ENCODE measurements around the gene NTRK1. TPM values are rescaled to one million over a fixed set of nuclear protein-coding genes. Genes with fewer than 3 reads are reported as not detected.

Gene NTRK1
- total RNA-seq, 4 donors from 2014 or later: 0.20 to 2.6 (median 0.64) TPM; not detected in 1

DNA sequence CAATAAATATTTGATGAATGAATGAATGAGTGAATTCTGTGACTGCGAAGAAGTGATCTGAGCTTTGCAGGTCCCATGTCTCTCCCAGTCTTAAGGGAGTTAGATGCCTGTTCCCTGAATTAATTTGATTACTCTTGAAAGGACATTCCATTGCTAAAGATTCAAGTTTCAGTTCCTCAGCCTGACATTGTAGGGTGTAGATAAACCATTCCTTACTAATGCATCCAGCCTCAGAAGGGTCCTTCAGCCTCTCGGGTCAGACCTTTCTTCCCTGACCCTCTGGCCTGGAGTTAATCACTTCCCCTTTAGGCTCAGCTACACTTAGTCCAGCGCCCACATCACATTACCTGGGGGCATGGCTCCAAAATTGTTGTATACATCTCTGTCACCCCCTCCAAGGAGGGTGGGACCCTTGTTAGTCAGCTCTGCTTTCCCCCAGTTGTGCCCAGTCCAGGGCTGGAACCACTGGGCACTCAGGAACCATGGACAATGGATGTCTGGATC is 4.3 kb upstream of the NTRK1 start:
- Histone ChIP-seq H3K27ac (no peak overlapping the region), H3K27me3 (peaks cover 50% of the 10 kb centered on the region), H3K9me3 (no peaks in the 10 kb centered on the region), H3K4me1 (peaks cover 14 to 32% (median 25%) of the 10 kb centered on the region in 4 donors), H3K36me3 (no peaks in the 10 kb centered on the region), H3K4me3 (no peak overlapping the region)
- WGBS, 2 donors (ENCODE audit: low coverage in 1 of 2): 76 to 89% methylated on average over 1 to 3 of the region's 3 CpGs
- DNase-seq: no peak
- in situ Hi-C loops (cut with MboI; ENCODE audit: low pct_ligation_motif_present in 1 of 4, low pct_unique_long_range_greater_than_20kb in 1 of 4, low sequenced_read_pairs in 3 of 4) (loop anchor here in 2 of 4 donors (25.0 kb wide), 1 partner anchor 169 kb away; the partner anchor contains the start of gene NES (in 2 of the 2)), intact Hi-C loops (cut with DNase I; ENCODE audit: low total_unique reads) (loop anchor here (10.0 kb wide), 1 partner anchor 162 kb away; no protein-coding TSS in a partner anchor)
- TF ChIP-seq POLR2AphosphoS5 (IDR thresholded peaks at IDR 0.05): no peak
- TF ChIP-seq, protein P1, sequence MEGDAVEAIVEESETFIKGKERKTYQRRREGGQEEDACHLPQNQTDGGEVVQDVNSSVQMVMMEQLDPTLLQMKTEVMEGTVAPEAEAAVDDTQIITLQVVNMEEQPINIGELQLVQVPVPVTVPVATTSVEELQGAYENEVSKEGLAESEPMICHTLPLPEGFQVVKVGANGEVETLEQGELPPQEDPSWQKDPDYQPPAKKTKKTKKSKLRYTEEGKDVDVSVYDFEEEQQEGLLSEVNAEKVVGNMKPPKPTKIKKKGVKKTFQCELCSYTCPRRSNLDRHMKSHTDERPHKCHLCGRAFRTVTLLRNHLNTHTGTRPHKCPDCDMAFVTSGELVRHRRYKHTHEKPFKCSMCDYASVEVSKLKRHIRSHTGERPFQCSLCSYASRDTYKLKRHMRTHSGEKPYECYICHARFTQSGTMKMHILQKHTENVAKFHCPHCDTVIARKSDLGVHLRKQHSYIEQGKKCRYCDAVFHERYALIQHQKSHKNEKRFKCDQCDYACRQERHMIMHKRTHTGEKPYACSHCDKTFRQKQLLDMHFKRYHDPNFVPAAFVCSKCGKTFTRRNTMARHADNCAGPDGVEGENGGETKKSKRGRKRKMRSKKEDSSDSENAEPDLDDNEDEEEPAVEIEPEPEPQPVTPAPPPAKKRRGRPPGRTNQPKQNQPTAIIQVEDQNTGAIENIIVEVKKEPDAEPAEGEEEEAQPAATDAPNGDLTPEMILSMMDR (IDR thresholded peaks at IDR 0.05): no peak
- no peak for TF ChIP-seq POLR2A (IDR thresholded peaks at IDR 0.05)
- no peak for TF ChIP-seq EP300 (IDR thresholded peaks at IDR 0.05; ENCODE audit: low read depth)

DNA sequence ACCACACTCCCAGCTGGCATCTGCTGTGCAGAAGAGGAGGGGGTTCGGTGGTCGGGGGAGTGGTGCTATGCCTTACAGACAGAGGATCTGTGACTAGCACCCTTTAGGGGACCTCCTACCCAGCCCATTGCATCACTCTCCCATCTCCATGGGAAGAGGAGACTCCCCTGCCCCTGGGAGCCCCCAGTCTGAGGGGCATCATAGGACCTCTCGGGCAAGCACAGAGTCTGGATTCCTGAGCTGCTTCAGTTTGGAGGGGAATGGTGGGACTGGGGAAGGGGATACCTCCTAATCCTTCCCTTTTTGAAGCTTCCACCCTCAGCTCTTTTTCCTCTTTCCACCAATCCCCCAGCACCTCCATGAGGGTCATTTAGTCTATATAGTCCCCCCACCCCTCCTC is 3.1 kb upstream of the NTRK1 start:
- Histone ChIP-seq H3K27ac (no peak overlapping the region), H3K4me3 (no peak overlapping the region), H3K36me3 (no peaks in the 10 kb centered on the region), H3K27me3 (peaks cover 62% of the 10 kb centered on the region), H3K9me3 (no peaks in the 10 kb centered on the region), H3K4me1 (peaks cover 14 to 28% (median 25%) of the 10 kb centered on the region in 4 donors)
- TF ChIP-seq, protein P1 (IDR thresholded peaks at IDR 0.05): no peak
- no peak for TF ChIP-seq POLR2A (IDR thresholded peaks at IDR 0.05)
- no peak for TF ChIP-seq POLR2AphosphoS5 (IDR thresholded peaks at IDR 0.05)
- no peak for TF ChIP-seq EP300 (IDR thresholded peaks at IDR 0.05; ENCODE audit: low read depth)
- intact Hi-C loops (cut with DNase I; ENCODE audit: low total_unique reads) (loop anchor here (10.0 kb wide), 1 partner anchor 163 kb away; no protein-coding TSS in a partner anchor), in situ Hi-C loops (cut with MboI; ENCODE audit: low pct_ligation_motif_present in 1 of 4, low pct_unique_long_range_greater_than_20kb in 1 of 4, low sequenced_read_pairs in 3 of 4) (loop anchor here in 2 of 4 donors (25.0 kb wide), 1 partner anchor 170 kb away; the partner anchor contains the start of gene NES (in 2 of the 2))
- WGBS, 2 donors (ENCODE audit: low coverage in 1 of 2): 47% methylated on average over 3 of the region's 3 CpGs; no CpG with 5 or more reads in 1 of the 2 donors
- no peak for DNase-seq

DNA sequence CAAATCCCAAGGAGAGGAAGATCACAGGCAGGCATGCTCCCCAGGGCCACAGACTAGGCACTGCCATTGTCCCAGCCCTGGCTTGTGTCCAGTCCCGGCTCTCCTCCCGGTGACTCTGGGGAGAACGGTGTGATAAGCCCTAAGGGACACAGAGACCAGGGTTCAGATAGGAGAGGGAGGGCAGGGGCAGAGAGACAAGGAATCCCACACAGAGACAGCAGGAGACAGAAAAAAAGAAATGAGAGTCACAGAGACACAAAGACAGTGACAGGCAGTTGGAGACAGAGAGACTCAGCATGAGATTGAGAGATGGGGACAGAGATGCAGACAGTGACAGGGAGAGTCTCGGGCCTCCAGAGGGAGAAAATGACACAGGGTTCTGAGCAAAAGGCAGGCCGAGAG is 2.1 kb upstream of the NTRK1 start:
- TF ChIP-seq POLR2AphosphoS5 (IDR thresholded peaks at IDR 0.05) (no peak), EP300 (IDR thresholded peaks at IDR 0.05; ENCODE audit: low read depth) (no peak), POLR2A (IDR thresholded peaks at IDR 0.05) (no peak)
- TF ChIP-seq, protein P1 (IDR thresholded peaks at IDR 0.05): no peak
- no peaks in the 10 kb centered on the region for H3K36me3 ChIP-seq
- H3K27ac ChIP-seq: no peak overlapping the region
- no peaks in the 10 kb centered on the region for H3K9me3 ChIP-seq
- H3K4me1 ChIP-seq: peaks cover 14 to 27% (median 25%) of the 10 kb centered on the region in 4 donors
- WGBS, 2 donors (ENCODE audit: low coverage in 1 of 2): 7 to 34% methylated on average over 3 to 4 of the region's 5 CpGs
- DNase-seq: no peak
- intact Hi-C loops (cut with DNase I; ENCODE audit: low total_unique reads): loop anchor here (10.0 kb wide), 1 partner anchor 164 kb away; no protein-coding TSS in a partner anchor
- in situ Hi-C loops (cut with MboI; ENCODE audit: low pct_ligation_motif_present in 1 of 4, low pct_unique_long_range_greater_than_20kb in 1 of 4, low sequenced_read_pairs in 3 of 4): loop anchor here in 2 of 4 donors (25.0 kb wide), 1 partner anchor 171 kb away; the partner anchor contains the start of gene NES (in 2 of the 2)
- peak overlapping the region in 1 of 4 donors; percentile 37 for H3K4me3 ChIP-seq
- H3K27me3 ChIP-seq: peaks cover 72% of the 10 kb centered on the region

DNA sequence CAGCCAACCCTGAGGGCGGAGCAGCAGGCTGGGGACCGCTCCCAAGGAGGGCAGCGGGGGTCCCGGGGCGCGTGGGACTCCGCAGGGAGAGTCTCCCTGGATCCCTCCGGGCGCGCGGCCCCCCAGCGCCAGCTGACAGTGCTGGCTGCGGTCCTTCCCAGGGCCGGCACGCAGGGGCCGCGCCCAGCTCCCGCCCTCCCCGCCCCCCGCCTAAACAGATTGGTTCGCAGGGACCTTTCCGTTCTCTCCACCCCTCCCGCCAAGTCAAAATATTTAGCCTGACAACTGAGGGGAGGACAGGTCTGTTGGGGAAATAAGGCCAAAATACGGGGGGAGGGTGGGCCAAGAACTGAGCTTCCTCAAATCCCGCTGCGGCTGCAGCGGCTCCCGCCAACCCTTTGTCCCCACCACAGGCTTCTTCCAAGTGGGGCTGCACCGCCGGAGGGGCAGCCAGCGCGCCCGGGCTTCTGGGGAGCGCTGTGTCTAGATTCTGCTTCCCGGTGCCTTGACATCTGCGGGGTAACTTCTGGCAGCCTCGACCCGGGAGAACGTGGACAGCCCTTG is 1.6 kb upstream of the NTRK1 start, which contains the start of gene INSRR:
INSRR (minus strand) TSS at position 159 of the 564 bp plus-strand sequence. CDS start 496 bp downstream, outside the sequence.
- peaks cover 74% of the 10 kb centered on the region for H3K27me3 ChIP-seq

More for the DNA sequence above, 1.6 kb upstream of the NTRK1 start, which contains the start of gene INSRR:
- intact Hi-C loops (cut with DNase I; ENCODE audit: low total_unique reads) (loop anchor here (10.0 kb wide), 1 partner anchor 164 kb away; no protein-coding TSS in a partner anchor), in situ Hi-C loops (cut with MboI; ENCODE audit: low pct_ligation_motif_present in 1 of 4, low pct_unique_long_range_greater_than_20kb in 1 of 4, low sequenced_read_pairs in 3 of 4) (loop anchor here in 2 of 4 donors (25.0 kb wide), 1 partner anchor 172 kb away; the partner anchor contains the start of gene NES (in 2 of the 2))
- Histone ChIP-seq H3K36me3 (no peaks in the 10 kb centered on the region), H3K4me1 (peaks cover 14 to 27% (median 25%) of the 10 kb centered on the region in 4 donors), H3K27ac (no peak within 1 kb of the TSS), H3K9me3 (no peaks in the 10 kb centered on the region), H3K4me3 (peak within 1 kb of the TSS in 2 of 4 donors; percentile 15 to 37)
- no peak for TF ChIP-seq POLR2A (IDR thresholded peaks at IDR 0.05)
- no peak for DNase-seq
- 2% methylated on average over 25 of the region's 39 CpGs; no CpG with 5 or more reads in 1 of the 2 donors for WGBS, 2 donors (ENCODE audit: low coverage in 1 of 2)

All from transverse colon (tissue), 4 donors.